Measurements from ENCODE around the gene GHDC.

The GHDC gene

GRCh38 chr17:42193216-42193968 lies 902 bp downstream of the GHDC start:
- Histone ChIP-seq H3K23ac (ENCODE audit: low read depth, low read length, poor library complexity) (no peak overlapping the region), H3K9me3 (replicated peaks in 1 of 2; ENCODE audit: control insufficient read depth in 2 of 2, insufficient read depth in 1 of 2, low read depth in 1 of 2, low read length in 2 of 2) (no peaks in the 10 kb centered on the region), H3K4me2 (ENCODE audit: insufficient read depth, low read length, poor library complexity, severe bottlenecking) (no peak overlapping the region), H2BK5ac (ENCODE audit: low read length) (no peak overlapping the region), H3K4me3 (ENCODE audit: low read length in 2 of 2) (peak overlapping the region in 1 of 2 donors; percentile 79), H3K4ac (ENCODE audit: low read length) (no peak overlapping the region), H3K79me1 (ENCODE audit: low read depth, low read length) (no peaks in the 10 kb centered on the region), H4K8ac (ENCODE audit: low read depth, low read length) (no peak overlapping the region), H2BK120ac (ENCODE audit: low read depth, low read length) (peak overlapping the region; percentile 22), H3K27me3 (ENCODE audit: control insufficient read depth in 3 of 3, insufficient read depth in 3 of 3, low read depth in 1 of 3, low read length in 3 of 3) (no peaks in the 10 kb centered on the region), H3K4me1 (ENCODE audit: control insufficient read depth in 2 of 2, insufficient read depth in 1 of 2, low read depth in 1 of 2, low read length in 2 of 2) (peaks cover 2 to 4% of the 10 kb centered on the region in 2 donors), H2AK5ac (ENCODE audit: low read depth, low read length) (peak overlapping the region; percentile 32), H2BK15ac (ENCODE audit: low read length) (peak overlapping the region; percentile 89), H3K18ac (ENCODE audit: low read length) (no peak overlapping the region), H2BK12ac (ENCODE audit: low read length) (no peak overlapping the region), H3K36me3 (replicated peaks in 1 of 2; ENCODE audit: control insufficient read depth in 2 of 2, insufficient read depth in 2 of 2, low read length in 2 of 2) (no peaks in the 10 kb centered on the region), H3K9ac (ENCODE audit: low read depth, low read length, poor library complexity) (peak overlapping the region; percentile 39), H3K27ac (replicated peaks; ENCODE audit: low read length) (no peak overlapping the region), H2AFZ (ENCODE audit: low read length) (peak overlapping the region; percentile 95), H4K91ac (ENCODE audit: low read depth, low read length, poor library complexity) (no peak overlapping the region), H3K14ac (ENCODE audit: low read length) (no peak overlapping the region)
- no CpG with 5 or more reads among the region's 12 CpGs for WGBS, 2 donors (ENCODE audit: extremely low coverage in 2 of 2, insufficient read length in 2 of 2, insufficient replicate concordance in 1 of 2)
- no peak for DNase-seq (ENCODE audit: low spot score)

GRCh38 chr17:42192189-42193126 lies 1.8 kb downstream of the GHDC start:
- H3K9me3 ChIP-seq (replicated peaks in 1 of 2; ENCODE audit: control insufficient read depth in 2 of 2, insufficient read depth in 1 of 2, low read depth in 1 of 2, low read length in 2 of 2) = no peaks in the 10 kb centered on the region
- H2BK12ac ChIP-seq (ENCODE audit: low read length) = peak overlapping the region; percentile 82
- no peak overlapping the region for H3K9ac ChIP-seq (ENCODE audit: low read depth, low read length, poor library complexity)
- H2BK5ac ChIP-seq (ENCODE audit: low read length) = no peak overlapping the region
- peak overlapping the region; percentile 71 for H3K18ac ChIP-seq (ENCODE audit: low read length)
- peaks cover 0 to 2% (median 0%) of the 10 kb centered on the region in 3 experiments for H3K27me3 ChIP-seq (ENCODE audit: control insufficient read depth in 3 of 3, insufficient read depth in 3 of 3, low read depth in 1 of 3, low read length in 3 of 3)
- no peak overlapping the region for H3K14ac ChIP-seq (ENCODE audit: low read length)
- no peaks in the 10 kb centered on the region for H3K79me1 ChIP-seq (ENCODE audit: low read depth, low read length)
- H2BK15ac ChIP-seq (ENCODE audit: low read length) = peak overlapping the region; percentile 89
- H3K27ac ChIP-seq (replicated peaks; ENCODE audit: low read length) = no peak overlapping the region
- no peak overlapping the region for H3K4me3 ChIP-seq (ENCODE audit: low read length in 2 of 2)
- no peak overlapping the region for H4K8ac ChIP-seq (ENCODE audit: low read depth, low read length)
- H4K91ac ChIP-seq (ENCODE audit: low read depth, low read length, poor library complexity) = no peak overlapping the region
- no peak for DNase-seq (ENCODE audit: low spot score)
- no peaks in the 10 kb centered on the region for H3K36me3 ChIP-seq (replicated peaks in 1 of 2; ENCODE audit: control insufficient read depth in 2 of 2, insufficient read depth in 2 of 2, low read length in 2 of 2)
- WGBS, 2 donors (ENCODE audit: extremely low coverage in 2 of 2, insufficient read length in 2 of 2, insufficient replicate concordance in 1 of 2) = no CpG with 5 or more reads among the region's 23 CpGs
- no peak overlapping the region for H2BK120ac ChIP-seq (ENCODE audit: low read depth, low read length)
- H3K4me1 ChIP-seq (ENCODE audit: control insufficient read depth in 2 of 2, insufficient read depth in 1 of 2, low read depth in 1 of 2, low read length in 2 of 2) = peaks cover 2 to 4% of the 10 kb centered on the region in 2 donors
- H2AFZ ChIP-seq (ENCODE audit: low read length) = no peak overlapping the region
- H3K4me2 ChIP-seq (ENCODE audit: insufficient read depth, low read length, poor library complexity, severe bottlenecking) = no peak overlapping the region
- peak overlapping the region; percentile 23 for H3K4ac ChIP-seq (ENCODE audit: low read length)
- peak overlapping the region; percentile 50 for H2AK5ac ChIP-seq (ENCODE audit: low read depth, low read length)
- H3K23ac ChIP-seq (ENCODE audit: low read depth, low read length, poor library complexity) = no peak overlapping the region

GRCh38 chr17:42191275-42191608 lies 3.1 kb downstream of the GHDC start:
- no peaks in the 10 kb centered on the region for H3K79me1 ChIP-seq (ENCODE audit: low read depth, low read length)
- no peak overlapping the region for H2BK5ac ChIP-seq (ENCODE audit: low read length)
- H2BK15ac ChIP-seq (ENCODE audit: low read length) = no peak overlapping the region
- no peak overlapping the region for H3K18ac ChIP-seq (ENCODE audit: low read length)
- no peak overlapping the region for H3K27ac ChIP-seq (replicated peaks; ENCODE audit: low read length)
- no peak overlapping the region for H4K91ac ChIP-seq (ENCODE audit: low read depth, low read length, poor library complexity)
- peaks cover 0 to 2% (median 0%) of the 10 kb centered on the region in 3 experiments for H3K27me3 ChIP-seq (ENCODE audit: control insufficient read depth in 3 of 3, insufficient read depth in 3 of 3, low read depth in 1 of 3, low read length in 3 of 3)
- H3K23ac ChIP-seq (ENCODE audit: low read depth, low read length, poor library complexity) = no peak overlapping the region
- H2BK120ac ChIP-seq (ENCODE audit: low read depth, low read length) = no peak overlapping the region
- H3K4me2 ChIP-seq (ENCODE audit: insufficient read depth, low read length, poor library complexity, severe bottlenecking) = no peak overlapping the region
- H2BK12ac ChIP-seq (ENCODE audit: low read length) = no peak overlapping the region
- no peaks in the 10 kb centered on the region for H3K9me3 ChIP-seq (replicated peaks in 1 of 2; ENCODE audit: control insufficient read depth in 2 of 2, insufficient read depth in 1 of 2, low read depth in 1 of 2, low read length in 2 of 2)
- H3K9ac ChIP-seq (ENCODE audit: low read depth, low read length, poor library complexity) = no peak overlapping the region
- H4K8ac ChIP-seq (ENCODE audit: low read depth, low read length) = no peak overlapping the region
- no peak overlapping the region for H3K4me3 ChIP-seq (ENCODE audit: low read length in 2 of 2)
- no peaks in the 10 kb centered on the region for H3K36me3 ChIP-seq (replicated peaks in 1 of 2; ENCODE audit: control insufficient read depth in 2 of 2, insufficient read depth in 2 of 2, low read length in 2 of 2)
- peak overlapping the region; percentile 81 for H2AK5ac ChIP-seq (ENCODE audit: low read depth, low read length)
- no peak overlapping the region for H2AFZ ChIP-seq (ENCODE audit: low read length)
- DNase-seq (ENCODE audit: low spot score) = no peak
- H3K14ac ChIP-seq (ENCODE audit: low read length) = no peak overlapping the region
- H3K4me1 ChIP-seq (ENCODE audit: control insufficient read depth in 2 of 2, insufficient read depth in 1 of 2, low read depth in 1 of 2, low read length in 2 of 2) = peaks cover 2 to 8% of the 10 kb centered on the region in 2 donors
- no peak overlapping the region for H3K4ac ChIP-seq (ENCODE audit: low read length)
- no CpG with 5 or more reads among the region's 5 CpGs for WGBS, 2 donors (ENCODE audit: extremely low coverage in 2 of 2, insufficient read length in 2 of 2, insufficient replicate concordance in 1 of 2)
